ACHN (cell line): ENCODE data around the gene CYP27A1.
"Not testable (repeated sequence)": the region's sequence is repeated elsewhere in the genome, so short reads cannot be mapped to it uniquely, and the experiment has no call there.

Experiments used
- DNase-seq: peaks from one replicate; pipeline ENCODE4 v3.0.0-alpha.2; 2015
- in situ Hi-C: cut with HindIII; loops from 2 replicates; pipeline ENCODE4 v1.10.0; 2017; ENCODE audit warnings: low sequenced_read_pairs, low pct_ligation_motif_present, low pct_unique_long_range_greater_than_20kb

CYP27A1 gene

DNA sequence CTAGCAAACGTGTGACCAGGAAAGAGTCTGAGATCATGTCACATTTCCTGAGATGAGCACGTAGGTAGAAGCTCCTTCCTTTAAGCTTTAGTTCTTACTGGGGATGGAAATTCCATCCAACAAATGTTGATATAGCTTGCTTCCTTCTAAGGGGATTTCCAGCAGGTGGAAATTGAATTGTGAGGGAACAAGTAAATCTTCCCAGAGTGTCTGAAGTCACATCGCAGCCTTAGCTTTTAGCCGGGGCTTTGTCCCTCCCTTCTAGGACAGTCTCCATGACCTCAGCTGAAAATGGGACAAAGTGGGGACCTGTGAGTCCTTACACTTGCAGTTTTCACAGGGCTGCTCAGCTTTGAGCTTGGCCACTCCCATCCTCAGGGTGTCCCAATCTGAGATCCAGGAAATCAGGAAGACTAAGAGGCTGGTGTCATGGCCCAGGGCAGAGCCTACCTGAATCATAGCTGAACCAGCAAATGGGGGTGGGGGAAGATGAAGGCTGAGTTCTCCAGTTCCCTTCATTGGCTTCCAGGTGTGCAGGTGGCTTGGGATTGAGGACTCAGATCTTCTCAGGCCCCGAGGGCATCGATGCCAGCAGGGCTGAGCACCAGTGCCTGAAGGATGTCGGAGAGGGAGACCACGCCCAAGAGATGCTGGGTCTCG is 41.4 kb downstream of the CYP27A1 start:
- in situ Hi-C loops: no loop called here
- DNase-seq: no peak

DNA sequence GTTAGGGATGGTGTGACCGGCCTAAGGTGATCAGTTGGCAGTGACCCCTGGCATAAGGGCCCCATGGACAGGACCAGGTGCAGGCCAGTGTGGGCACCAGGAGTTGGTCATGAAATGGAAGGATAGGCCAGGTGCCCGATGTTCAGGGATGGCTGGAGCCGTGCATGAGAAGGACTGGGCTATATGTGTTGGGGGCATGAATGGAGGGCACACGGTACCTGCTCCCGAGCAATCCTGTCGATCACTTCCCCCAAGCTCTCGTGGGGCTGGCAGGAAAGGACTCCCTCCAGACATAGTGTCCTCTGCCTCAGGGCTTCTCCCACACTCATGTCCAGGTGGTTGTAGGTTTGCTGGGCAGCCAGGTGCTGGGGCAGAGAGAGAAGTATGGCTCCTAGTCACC is 42.1 kb downstream of the CYP27A1 start:
- in situ Hi-C loops: no loop called here
- no peak for DNase-seq

DNA sequence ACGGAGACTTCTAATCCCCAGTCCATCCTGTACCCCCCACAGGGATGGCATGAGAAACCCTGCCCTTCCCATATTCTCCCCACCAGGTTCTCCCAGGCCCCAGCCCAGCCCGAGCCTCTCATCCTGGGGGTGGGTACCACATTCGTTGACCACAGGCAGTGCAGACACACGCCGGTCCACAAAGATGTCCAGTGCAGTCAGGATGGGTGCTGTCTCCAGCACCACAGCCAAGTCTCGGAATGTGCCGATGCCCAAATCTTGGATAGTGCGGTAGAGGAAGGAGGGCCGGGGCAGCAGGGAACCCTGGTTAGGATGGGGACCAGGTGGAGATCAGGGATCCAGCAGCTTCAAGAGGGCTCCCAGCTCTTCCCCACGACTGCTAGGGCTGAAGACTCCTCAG is 44.8 kb downstream of the CYP27A1 start:
- no peak for DNase-seq
- in situ Hi-C loops: no loop called here

DNA sequence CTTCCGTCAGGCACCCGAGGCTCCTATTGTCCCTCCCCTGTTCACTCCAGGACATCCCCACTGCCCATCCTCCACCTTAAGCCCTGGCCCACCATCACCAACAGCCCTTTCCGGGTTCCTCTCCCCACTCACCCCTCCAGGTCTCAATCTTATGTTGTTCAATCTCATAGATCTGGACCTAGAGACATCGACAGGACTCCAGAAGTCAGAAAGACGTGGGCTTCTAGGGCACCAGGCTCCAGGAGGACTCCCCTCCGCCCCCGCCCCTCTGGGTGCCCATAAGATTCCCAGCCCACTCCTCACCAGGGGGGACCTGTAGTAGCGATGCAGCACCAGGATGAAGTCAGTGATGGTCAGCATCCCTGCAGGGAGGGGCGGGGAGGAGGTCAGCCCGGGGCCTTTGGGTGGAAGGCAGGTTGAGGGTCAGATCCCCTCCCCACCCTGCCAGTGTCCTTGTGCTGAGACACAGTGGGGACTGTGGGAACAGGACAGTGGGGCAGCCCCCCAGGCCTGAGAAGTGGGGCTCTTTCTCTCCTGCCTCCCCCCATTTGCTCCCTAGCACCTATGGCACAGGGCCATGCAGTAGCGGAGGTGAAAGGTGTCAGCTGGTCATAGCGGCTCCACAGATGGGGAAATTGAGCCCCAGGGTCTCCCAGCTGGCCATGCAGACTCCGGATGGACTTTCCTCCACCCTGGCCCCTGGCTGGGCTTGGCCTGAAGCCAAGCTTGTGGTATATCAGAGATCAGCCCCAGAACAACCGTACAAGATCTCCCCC is 45.9 kb downstream of the CYP27A1 start:
- in situ Hi-C loops: no loop called here
- no peak for DNase-seq

DNA sequence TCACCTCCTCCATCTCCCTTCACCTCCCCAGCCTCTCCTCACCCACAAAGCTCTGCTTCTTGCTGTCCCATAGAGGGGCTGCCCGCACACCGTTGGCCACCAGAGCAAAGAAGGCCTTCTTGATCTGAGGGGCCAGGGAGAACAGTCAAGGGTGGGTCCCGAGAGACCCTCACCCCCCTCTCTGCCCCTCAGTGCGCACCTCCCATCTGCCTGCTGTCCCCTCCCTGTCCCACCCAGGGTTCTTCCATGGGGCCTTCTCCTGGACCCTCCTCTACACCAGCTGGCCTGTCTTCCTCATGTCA is 46.5 kb downstream of the CYP27A1 start:
- no peak for DNase-seq
- in situ Hi-C loops: no loop called here

DNA sequence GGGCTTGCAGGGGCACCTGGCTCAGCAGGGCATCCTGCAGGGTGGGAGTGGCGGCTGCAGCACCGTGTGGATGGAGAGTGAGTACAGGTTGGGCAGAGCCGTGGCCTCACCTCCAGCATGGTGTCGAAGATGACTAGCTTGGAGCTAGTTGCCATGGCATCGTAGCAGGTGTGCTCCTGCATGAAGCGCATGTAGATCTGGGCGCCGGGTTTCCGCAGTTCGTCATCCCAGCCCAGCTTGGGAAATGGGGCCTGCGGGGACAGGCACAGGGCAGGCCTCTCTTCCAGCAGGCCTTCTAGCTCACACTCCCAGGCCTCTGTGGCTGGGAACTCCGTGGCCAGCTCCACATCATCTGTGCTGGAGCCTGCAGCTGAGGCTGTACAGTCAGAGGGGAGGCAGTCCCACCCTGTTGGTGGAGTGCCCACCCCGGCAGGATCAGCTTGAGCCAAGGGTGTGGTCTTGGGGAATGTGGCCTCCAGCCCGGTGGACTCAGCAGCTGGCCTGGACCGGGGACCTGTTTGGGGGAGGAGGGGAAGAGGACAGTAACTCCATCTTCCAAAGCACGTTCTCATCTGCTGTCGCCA is 48.0 kb downstream of the CYP27A1 start:
- in situ Hi-C loops: no loop called here
- no peak for DNase-seq

DNA sequence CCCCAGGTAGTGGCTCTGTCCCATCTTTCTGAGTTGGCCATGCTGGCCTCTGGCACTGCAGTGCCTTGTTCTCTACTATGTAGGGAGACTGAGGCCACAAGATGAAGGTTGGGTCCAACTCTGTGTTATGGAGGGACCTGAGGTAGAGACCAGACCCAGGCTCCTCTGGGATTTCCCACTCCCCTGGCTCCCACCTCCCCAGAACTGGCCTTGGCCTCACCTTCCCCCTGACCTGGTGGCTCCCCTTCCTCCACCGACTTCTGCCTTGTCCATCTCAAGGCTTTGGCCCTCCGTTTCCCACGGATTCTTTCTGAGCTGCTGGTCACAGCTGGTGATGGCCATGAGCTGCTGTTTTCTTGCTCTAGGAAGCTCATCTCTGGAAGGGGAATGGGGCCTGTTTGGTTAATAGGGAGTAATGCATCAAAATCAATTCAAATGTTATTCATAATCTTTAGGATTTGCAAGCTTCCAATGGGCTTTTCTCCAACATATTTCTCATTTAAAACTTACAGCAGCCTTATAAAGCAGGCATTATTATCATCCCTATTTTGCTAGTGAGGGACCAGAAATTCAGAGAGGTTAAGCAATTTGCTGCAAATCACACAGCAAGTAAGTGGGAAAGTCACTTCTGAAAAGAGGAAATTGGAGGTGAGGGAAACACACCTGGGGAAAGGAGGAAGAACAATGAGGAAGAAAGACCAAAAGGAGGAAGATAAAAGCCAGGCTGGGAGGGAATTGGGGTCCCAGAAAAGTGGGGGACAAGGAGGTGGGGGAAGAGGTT is 48.8 kb downstream of the CYP27A1 start:
- no peak for DNase-seq
- in situ Hi-C loops: no loop called here

DNA sequence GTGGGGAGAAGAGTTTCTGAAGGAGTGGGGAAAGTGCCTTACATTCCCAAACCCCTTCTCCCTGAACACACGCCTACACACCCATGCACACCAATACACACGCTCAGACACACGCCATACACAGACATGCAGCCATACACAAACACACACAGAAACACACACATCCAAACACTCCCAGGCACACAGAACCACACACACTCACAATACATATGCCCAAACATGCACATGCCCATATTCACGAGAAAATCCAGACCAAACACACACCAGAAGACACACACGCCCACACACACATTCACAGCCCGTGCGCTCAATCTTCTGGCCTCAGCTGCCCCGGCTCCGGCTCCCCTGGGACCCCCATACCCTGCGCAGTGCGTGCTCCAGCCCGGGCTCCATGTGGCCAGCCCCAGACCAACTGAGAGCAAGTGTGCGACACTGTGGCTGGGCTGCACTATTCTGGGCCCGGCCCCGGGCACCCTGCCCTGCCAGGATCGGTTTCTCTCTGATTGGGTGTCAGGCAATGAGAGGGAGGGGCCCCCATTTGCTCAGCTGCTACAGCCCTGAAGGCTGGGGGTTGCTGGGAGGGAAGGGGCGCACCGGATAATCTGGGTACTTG is 49.5 kb downstream of the CYP27A1 start, which contains the start of gene PRKAG3:
TSS of gene PRKAG3 (minus strand) at position 426 of the 613 bp plus-strand sequence.
- in situ Hi-C loops: no loop called here
- DNase-seq: no peak

DNA sequence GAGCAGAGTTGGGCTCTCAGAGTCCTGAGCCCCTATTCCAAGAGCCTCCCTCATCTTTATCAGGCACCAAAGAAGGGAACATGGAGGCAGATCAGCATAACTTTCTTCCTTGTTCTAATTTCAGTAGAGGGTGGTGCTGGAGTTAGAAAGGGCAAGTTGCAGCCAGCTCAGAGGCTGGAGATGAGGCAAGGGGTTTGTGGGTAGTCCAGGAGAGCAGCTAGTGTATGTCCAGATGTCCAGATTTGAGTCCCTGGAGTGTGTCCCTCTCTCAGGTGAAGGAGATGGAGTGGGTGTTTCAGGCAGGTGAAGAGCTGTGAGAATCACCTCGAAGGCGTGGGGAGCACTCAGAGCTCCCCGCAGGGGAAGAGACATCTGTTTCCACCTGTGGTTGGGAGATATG is 50.1 kb downstream of the CYP27A1 start:
- DNase-seq: no peak
- in situ Hi-C loops: no loop called here

DNA sequence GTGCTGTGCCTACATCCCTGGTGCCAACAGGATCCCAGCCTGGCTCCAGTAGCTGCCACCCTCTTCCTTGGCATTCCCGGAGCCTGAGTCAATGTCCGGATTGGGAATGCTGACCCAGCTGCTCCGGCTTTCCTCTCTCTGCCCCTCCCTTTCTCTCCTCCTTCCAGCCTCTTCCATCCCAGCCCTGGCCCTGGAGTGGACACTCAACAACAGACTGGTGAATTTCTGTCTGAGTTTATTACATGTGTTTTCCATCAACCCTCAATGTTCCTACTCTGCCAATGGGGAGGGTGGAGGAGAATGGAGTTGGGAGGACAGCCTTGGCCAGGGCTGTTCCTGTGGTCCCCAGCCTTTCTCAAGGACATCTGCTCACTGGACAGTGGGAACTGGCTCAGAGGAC is 50.6 kb downstream of the CYP27A1 start:
- DNase-seq: peak; percentile 69
- in situ Hi-C loops: no loop called here

DNA sequence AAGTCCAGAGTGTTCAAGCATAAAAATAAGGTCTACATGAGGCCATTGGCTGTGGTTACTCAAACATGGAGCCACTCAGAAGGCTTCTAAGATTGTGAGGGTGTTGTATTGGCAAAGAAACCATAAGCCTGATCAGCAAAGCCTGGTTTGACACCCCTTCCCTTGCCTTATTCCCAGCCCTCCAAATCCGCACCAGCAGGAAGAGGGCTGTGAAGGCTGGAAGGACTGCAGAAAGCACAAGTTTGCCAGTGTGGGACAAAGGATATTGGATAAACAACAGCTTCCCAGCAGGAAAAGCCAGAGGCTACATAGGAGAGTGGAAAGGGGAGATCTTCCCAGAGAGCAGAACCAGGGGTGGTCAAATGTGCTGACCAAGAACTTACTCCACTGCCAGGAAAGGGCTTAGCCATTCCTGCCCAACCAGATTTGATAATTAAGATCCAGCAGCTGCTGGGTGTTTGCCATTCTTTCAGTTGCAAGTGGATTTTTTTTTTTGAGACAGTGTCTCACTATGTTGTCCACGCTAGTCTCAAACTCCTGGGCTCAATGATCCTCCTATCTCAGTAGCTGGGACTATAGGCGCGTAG is 51.2 kb downstream of the CYP27A1 start:
- no peak for DNase-seq
- in situ Hi-C loops: no loop called here

DNA sequence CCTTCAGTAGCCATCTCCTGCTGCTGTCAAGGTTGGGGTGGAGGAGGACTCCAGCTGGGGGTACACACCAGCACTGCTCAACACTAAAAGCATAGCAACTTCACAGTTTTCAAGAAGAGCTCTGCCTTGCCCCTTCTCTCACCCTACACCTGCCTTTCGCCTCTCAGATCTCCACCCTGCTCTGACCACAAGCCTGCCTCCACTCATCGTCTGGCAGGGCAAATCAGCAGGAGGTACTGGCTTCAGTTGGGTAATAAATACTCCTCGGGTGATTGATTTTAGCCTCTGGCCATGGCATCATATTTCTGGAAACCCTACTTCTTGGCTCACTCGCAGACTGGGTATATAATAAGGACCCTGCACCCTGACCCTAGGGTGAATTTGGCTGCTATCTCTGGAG is 52.7 kb downstream of the CYP27A1 start:
- DNase-seq: no peak
- in situ Hi-C loops: no loop called here

DNA sequence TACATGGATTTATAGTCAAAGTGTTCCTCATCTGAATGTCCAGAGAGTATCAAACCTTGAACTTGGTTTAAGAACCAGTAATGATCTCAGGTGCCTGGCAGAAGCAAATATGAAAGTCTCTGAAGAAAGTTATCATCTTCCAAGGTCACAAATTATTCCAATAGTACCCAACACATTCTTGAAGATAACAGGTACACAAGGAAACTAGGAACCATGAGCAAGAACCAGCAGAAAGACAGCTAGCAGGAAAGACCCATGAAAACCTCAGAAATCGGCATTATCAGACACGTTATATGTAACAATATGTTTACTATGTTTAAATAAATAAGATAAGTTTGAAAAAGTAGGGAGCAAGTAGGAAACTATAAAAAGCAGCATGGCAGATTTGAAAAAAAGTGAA is 55.5 kb downstream of the CYP27A1 start:
- in situ Hi-C loops: no loop called here
- DNase-seq: no peak

DNA sequence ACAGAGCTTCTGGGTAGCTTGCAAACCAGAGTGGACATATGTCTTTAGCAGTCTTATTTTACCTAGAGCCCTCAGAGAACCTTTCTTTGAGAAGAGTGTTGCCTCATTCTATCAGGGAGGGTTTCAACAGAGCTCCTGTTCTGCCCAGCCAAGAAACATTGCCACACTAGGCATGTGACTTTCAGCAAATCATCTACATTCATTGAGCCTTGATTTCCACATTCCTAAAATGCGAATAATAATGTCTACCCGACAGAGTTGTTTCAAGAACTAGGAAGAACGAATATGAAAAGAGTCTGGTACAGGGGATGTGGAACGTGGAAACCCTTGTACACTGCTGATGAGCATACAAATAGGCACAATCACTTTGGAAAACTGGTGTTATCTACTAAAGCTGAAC is 57.5 kb downstream of the CYP27A1 start:
- in situ Hi-C loops: no loop called here
- no peak for DNase-seq

DNA sequence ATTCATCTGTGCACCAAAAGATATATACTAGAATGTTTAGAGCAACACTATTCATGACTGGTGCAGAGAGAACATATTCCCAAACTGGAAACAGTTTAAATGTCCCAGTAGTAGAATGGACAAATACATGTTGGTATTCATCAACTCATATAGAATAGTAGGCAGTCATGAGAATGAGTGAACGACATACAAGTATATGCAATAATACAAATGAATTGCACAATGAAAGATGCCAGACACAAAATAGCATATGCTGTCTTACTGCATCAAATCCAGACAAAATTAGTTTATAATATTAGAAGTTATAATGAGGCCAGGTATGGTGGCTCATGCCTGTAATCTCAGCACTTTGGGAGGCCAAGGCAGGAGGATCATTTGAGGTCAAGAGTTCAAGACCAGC is 57.9 kb downstream of the CYP27A1 start:
- in situ Hi-C loops: no loop called here
- DNase-seq: no peak

DNA sequence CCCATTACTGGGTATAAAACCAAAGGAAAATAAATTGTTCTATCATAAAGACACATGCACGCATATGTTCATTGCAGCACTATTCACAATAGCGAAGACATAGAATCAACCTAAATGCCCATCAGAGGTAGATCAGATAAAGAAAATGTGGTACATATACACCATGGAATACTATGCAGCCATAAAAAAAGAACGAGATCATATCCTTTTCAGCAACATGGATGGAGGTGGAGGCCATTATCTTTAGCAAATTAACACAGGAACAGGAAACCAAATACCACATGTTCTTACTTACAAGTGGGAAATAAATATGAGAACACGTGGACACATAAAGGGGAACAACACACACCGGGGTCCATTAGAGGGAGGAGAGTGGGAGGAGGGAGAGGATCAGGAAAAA is 62.4 kb downstream of the CYP27A1 start:
- DNase-seq, in situ Hi-C loops: not testable (repeated sequence)

DNA sequence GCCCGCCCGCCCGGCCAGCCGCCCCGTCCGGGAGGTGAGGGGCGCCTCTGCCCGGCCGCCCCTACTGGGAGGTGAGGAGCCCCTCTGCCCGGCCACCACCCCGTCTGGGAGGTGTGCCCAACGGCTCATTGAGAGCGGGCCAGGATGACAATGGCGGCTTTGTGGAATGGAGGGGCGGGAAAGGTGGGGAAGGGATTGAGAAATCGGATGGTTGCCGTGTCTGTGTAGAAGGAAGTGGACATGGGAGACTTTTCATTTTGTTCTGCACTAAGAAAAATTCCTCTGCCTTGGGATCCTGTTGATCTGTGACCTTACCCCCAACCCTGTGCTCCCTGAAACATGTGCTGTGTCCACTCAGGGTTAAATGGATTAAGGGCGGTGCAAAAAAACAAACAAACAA is 65.0 kb downstream of the CYP27A1 start:
- DNase-seq, in situ Hi-C loops: not testable (repeated sequence)

DNA sequence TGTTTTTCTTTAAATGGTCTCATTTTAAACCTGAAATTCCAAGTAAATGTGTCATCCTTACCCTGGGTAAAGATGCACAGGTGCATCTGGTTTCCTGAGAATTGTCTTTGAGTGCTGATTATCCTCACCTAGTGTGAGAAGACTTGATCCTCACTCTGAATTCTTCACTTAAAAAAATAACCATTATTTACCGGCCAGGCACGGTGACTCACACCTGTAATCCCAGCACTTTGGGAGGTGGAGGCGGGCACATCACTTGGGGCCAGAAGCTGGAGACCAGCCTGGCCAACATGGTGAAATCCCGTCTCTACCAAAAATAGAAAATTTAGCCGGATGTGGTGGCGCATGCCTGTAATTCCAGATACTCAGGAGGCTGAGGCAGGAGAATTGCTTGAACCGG is 67.8 kb downstream of the CYP27A1 start:
- no peak for DNase-seq
- in situ Hi-C loops: no loop called here

DNA sequence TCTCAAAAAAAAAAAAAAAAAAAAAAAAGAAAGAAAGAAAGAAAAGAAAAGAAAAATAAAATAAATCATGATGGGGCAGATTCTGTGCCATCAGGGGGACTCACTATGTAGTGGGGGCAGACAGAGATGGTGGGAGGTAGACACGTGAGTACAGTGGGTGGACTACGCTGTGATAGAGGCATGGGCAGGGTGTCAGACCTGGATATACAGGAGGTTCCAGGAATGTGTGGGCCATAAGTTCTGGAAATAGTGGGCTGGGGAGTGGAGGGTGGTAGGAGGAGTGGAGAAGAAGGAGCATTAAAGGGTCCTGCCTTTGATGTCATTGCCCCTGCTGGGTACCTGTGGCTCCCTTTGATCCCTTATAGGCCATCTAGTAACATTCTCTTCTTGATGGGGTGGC is 68.8 kb downstream of the CYP27A1 start:
- in situ Hi-C loops: no loop called here
- DNase-seq: no peak
